ENCODE measurements around the gene GPC4.

Gene GPC4

GRCh38 chrX:133415276-133416105 lies at the start of gene GPC4:
Gene GPC4, minus strand, starts transcription at chrX:133415489. Its CDS starts 524 bp downstream, at chrX:133414965.
- no peak for DNase-seq

GRCh38 chrX:133461231-133461630 lies 45.9 kb upstream of the GPC4 start:
- DNase-seq, result no peak

- DNase-seq, result no peak
These were observed 39.6 kb upstream of the GPC4 start for GRCh38 chrX:133454924-133455323.

GRCh38 chrX:133454491-133454914 lies 39.2 kb upstream of the GPC4 start:
- DNase-seq, result no peak

GRCh38 chrX:133448512-133449076 lies 33.3 kb upstream of the GPC4 start:
- DNase-seq, result no peak

- DNase-seq, result no peak
These were observed 29.9 kb upstream of the GPC4 start for GRCh38 chrX:133444952-133445831.

- no peak for DNase-seq
These were observed 28.9 kb upstream of the GPC4 start for GRCh38 chrX:133444196-133444595.

GRCh38 chrX:133440797-133441163 lies 25.5 kb upstream of the GPC4 start:
- DNase-seq, result no peak

GRCh38 chrX:133440081-133440796 lies 24.9 kb upstream of the GPC4 start:
- no peak for DNase-seq

- DNase-seq, result no peak
These were observed 22.5 kb upstream of the GPC4 start for GRCh38 chrX:133437766-133438165.

GRCh38 chrX:133437356-133437755 lies 22.1 kb upstream of the GPC4 start:
- DNase-seq, result no peak

- no peak for DNase-seq
These were observed 20.3 kb upstream of the GPC4 start for GRCh38 chrX:133435544-133436124.

GRCh38 chrX:133434197-133434820 lies 19.0 kb upstream of the GPC4 start:
- DNase-seq, result no peak

- DNase-seq, result no peak
These were observed 4.6 kb upstream of the GPC4 start for GRCh38 chrX:133419911-133420310.

GRCh38 chrX:133418588-133418987 lies 3.3 kb upstream of the GPC4 start:
- no peak for DNase-seq

- DNase-seq, result no peak
These were observed 2.1 kb upstream of the GPC4 start for GRCh38 chrX:133417364-133417763.

- no peak for DNase-seq
These were observed 648 bp downstream of the GPC4 start for GRCh38 chrX:133414406-133415275.

- DNase-seq, result no peak
These were observed 1.9 kb downstream of the GPC4 start for GRCh38 chrX:133413218-133413925.

GRCh38 chrX:133412665-133413064 lies 2.6 kb downstream of the GPC4 start:
- DNase-seq, result no peak

GRCh38 chrX:133412246-133412645 lies 3.0 kb downstream of the GPC4 start:
- DNase-seq, result no peak
